NOMO-1 treated with dmso at 0.1 percent for 144 hours (cell line): Measurements from ENCODE around the gene MYBL2.
A peak's percentile ranks its signal among the peaks of the same experiment; 100 is the strongest.
"Not testable (repeated sequence)": the region's sequence is repeated elsewhere in the genome, so short reads cannot be mapped to it uniquely, and the experiment has no call there.

ENCODE experiments used
- DNase-seq: peaks from one replicate; lab custom pipeline; 2025; ENCODE audit not compliant: unreplicated experiment; lab: John Stamatoyannopoulos, UW

Gene MYBL2

GRCh38 chr20:43749734-43750294, 82.9 kb downstream of the MYBL2 start:
- DNase-seq, result peak; percentile 24

GRCh38 chr20:43750774-43751166, 83.9 kb downstream of the MYBL2 start:
- no peak for DNase-seq

GRCh38 chr20:43751167-43752050, 84.5 kb downstream of the MYBL2 start:
- peak; percentile 51 for DNase-seq

DNA sequence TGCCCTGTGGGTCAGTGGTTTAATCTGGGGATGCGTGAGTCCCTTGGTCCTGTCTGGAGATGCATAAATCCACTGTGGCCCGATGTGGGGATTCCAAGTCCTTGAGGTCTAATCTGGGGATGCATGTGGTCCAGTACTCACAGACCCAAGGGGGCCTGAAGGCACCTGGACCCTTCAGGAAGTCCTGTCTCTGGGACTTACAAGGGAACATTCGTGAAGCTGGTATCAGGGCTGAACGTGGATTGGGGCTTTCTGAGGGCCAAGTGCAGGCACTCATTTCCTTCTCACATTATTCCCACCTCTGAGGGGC, 85.1 kb downstream of the MYBL2 start:
- no peak for DNase-seq

- peak; percentile 89 for DNase-seq
Observed at GRCh38 chr20:43752561-43753301, 85.8 kb downstream of the MYBL2 start.

DNA sequence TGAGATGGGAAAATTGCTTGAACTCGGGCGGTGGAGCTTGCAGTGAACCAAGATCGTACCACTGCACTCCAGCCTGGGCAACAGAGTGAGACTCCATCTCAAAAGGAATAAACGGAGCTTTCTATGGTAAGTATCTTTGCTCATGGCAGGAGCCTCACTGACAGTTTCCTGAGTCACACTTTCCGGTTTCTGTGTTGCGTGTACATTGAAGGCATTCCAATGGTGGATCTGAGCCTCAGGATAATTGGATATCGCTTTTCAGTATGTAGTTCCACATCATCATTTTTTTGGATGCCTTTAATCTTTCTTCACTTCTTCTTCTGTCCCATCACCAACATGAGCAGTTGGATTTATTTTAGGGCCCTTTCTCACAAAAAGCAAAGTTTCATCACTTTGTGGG, 88.5 kb downstream of the MYBL2 start:
- no peak for DNase-seq

GRCh38 chr20:43755851-43756250, 88.9 kb downstream of the MYBL2 start:
- no peak for DNase-seq

DNA sequence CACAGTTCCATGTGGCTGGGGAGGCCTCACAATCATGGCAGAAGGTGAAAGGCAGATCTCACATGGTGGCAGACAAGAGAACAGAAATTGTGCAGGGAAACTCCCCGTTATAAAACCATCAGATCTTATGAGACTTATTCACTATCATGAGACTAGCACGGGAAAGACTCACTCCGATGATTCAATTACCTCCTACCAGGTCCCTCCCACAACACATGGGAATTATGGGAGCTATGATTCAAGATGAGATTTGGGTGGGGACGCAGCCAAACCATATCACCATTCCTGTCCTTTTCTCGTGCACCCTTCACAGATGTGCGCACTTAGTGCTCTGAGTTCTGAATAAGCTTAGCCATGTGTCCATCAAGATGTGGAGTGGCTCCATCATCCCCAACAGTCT, 91.0 kb downstream of the MYBL2 start:
- DNase-seq, result not testable (repeated sequence)

DNA sequence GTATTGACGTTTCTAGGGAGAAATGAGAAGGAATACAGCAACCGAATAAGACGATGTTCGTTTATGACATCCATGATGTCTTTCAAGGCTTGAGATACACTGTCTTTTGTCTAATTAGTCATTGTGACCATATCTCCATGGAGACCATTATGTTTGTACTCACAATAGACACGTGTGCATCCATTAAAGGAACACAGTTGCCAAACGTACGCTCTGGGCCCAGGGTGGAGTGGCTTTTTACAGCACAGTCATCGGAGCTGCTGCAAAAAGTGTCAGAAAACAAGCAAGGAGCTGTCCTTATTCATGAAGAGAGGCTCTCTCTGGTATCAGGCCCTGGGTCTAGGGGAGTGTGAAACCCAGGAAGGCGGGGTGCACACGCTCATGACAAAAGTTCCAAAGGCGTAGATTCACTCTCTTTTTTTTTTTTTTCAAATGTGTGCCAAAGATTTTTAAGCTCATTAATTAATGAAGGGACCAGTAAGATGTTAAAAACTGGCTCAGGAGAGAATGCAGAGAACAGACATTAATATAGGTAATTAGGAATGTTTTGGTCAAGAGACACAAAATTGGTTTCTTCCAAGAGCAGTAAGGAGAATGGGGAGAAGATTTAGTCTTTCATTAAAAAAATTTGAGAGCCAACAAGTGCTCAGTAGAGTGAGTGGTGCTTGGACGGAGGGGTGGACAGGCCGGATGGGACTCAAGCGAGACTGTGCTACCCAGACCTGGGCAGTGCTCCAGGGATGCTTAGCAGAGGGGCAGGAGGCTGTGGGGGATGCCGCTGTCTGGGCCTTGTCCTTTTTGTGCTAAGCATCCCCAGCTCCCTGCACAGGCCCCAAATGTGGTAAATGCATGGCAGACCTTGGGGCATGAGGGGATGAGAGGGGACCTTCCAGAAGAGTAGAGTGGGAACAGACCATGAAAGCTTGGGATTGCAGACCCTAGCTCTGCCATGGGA, 94.7 kb downstream of the MYBL2 start:
- no peak for DNase-seq

GRCh38 chr20:43762911-43763310, 96.0 kb downstream of the MYBL2 start:
- DNase-seq, result no peak

- DNase-seq, result no peak
Observed at GRCh38 chr20:43765916-43766315, 99.0 kb downstream of the MYBL2 start.
